Natural killer cell treated with Interleukin-12 subunit alpha and Interleukin-12 subunit beta and Interleukin-15 and Interleukin-18, amount 100 ng/mL, for 72 hours (primary cell): ENCODE measurements around the gene BMPR1B. TPM values are rescaled to one million over a fixed set of nuclear protein-coding genes. Genes with fewer than 3 reads are reported as not detected.
"Not testable (repeated sequence)": the region's sequence is repeated elsewhere in the genome, so short reads cannot be mapped to it uniquely, and the experiment has no call there.

Experiments used
- ATAC-seq, 2 donors: fragments of 150-1000 bp; cut with Tn5 transposase in 1 of 2; sonication (Bioruptor Pico), chemical (Tn5 transposase) in 1 of 2; 2 replicates each; pipeline ENCODE4 v1.10.0; 2021
- DNase-seq: peaks from one replicate; pipeline ENCODE4 v3.0.0; 2022; ENCODE audit warnings: low spot score
- H3K27ac Mint-ChIP-seq, 2 donors: 1 replicate in 1 of 2; 2 replicates in 1 of 2; pipeline ENCODE4 v1.8.0; 2022; ENCODE audit warnings: mixed read lengths in 2 of 2, mild to moderate bottlenecking in 1 of 2, moderate library complexity in 1 of 2
- H3K27me3 Mint-ChIP-seq, 2 donors: 1 replicate in 1 of 2; 2 replicates in 1 of 2; pipeline ENCODE4 v1.8.0; 2022; ENCODE audit warnings: mixed read lengths in 2 of 2
- H3K36me3 Mint-ChIP-seq: one replicate; pipeline ENCODE4 v1.8.0; 2022; ENCODE audit warnings: mixed read lengths
- H3K4me1 Mint-ChIP-seq, 2 donors: 1 replicate in 1 of 2; 2 replicates in 1 of 2; pipeline ENCODE4 v1.8.0; 2022; ENCODE audit warnings: low read depth in 2 of 2, mixed read lengths in 2 of 2, mild to moderate bottlenecking in 1 of 2
- H3K4me3 Mint-ChIP-seq: one replicate; pipeline ENCODE4 v1.8.0; 2022; ENCODE audit warnings: mixed read lengths
- H3K9me3 Mint-ChIP-seq: 2 replicates; pipeline ENCODE4 v1.8.0; 2022; ENCODE audit warnings: mixed read lengths
- total RNA-seq, 2 donors: library from RNA; stranded (reverse); gene quantifications; one replicate each; pipeline ENCODE4 v1.2.3, GENCODE V29; 2022

The BMPR1B gene
- total RNA-seq, 2 donors from 2014 or later: not detected

GRCh38 chr4:95162867-95163266 lies 405.1 kb downstream of the BMPR1B start:
- H3K4me3 Mint-ChIP-seq: no peak overlapping the region
- DNase-seq: no peak
- H3K4me1 Mint-ChIP-seq: peaks cover 17 to 37% of the 10 kb centered on the region in 2 donors
- no peak overlapping the region for H3K27ac Mint-ChIP-seq
- peaks cover 6 to 7% of the 10 kb centered on the region in 2 donors for H3K27me3 Mint-ChIP-seq
- no peaks in the 10 kb centered on the region for H3K36me3 Mint-ChIP-seq
- H3K9me3 Mint-ChIP-seq: no peaks in the 10 kb centered on the region
- no peak for ATAC-seq

GRCh38 chr4:95165926-95166524 lies 408.3 kb downstream of the BMPR1B start:
- peaks cover 5 to 19% of the 10 kb centered on the region in 2 donors for H3K4me1 Mint-ChIP-seq
- no peak overlapping the region for H3K4me3 Mint-ChIP-seq
- no peaks in the 10 kb centered on the region for H3K9me3 Mint-ChIP-seq
- ATAC-seq (peak in 1 of 2 donors; percentile 64), DNase-seq (no peak)
- no peaks in the 10 kb centered on the region for H3K27me3 Mint-ChIP-seq
- no peak overlapping the region for H3K27ac Mint-ChIP-seq
- H3K36me3 Mint-ChIP-seq: no peaks in the 10 kb centered on the region

- Mint-ChIP-seq H3K27ac (no peak overlapping the region), H3K4me1 (peaks cover 0 to 6% of the 10 kb centered on the region in 2 donors), H3K4me3 (no peak overlapping the region), H3K9me3 (no peaks in the 10 kb centered on the region), H3K27me3 (no peaks in the 10 kb centered on the region), H3K36me3 (no peaks in the 10 kb centered on the region)
- DNase-seq (no peak), ATAC-seq (peak in 1 of 2 donors; percentile 50)
These were observed 410.1 kb downstream of the BMPR1B start for GRCh38 chr4:95167805-95168204.

GRCh38 chr4:95170176-95170575 lies 412.4 kb downstream of the BMPR1B start:
- Mint-ChIP-seq H3K27me3 (no peaks in the 10 kb centered on the region), H3K4me1 (peaks cover 0 to 5% of the 10 kb centered on the region in 2 donors), H3K36me3 (no peaks in the 10 kb centered on the region), H3K27ac (no peak overlapping the region), H3K4me3 (no peak overlapping the region), H3K9me3 (no peaks in the 10 kb centered on the region)
- no peak for DNase-seq
- ATAC-seq: no peak

- not testable (repeated sequence) for H3K36me3 Mint-ChIP-seq, H3K4me1 Mint-ChIP-seq, H3K4me3 Mint-ChIP-seq, DNase-seq, ATAC-seq, H3K27ac Mint-ChIP-seq, H3K27me3 Mint-ChIP-seq, H3K9me3 Mint-ChIP-seq
These were observed 413.6 kb downstream of the BMPR1B start for GRCh38 chr4:95171377-95171776.

GRCh38 chr4:95178938-95179337 lies 421.2 kb downstream of the BMPR1B start:
- no peak for ATAC-seq
- Mint-ChIP-seq H3K9me3 (no peaks in the 10 kb centered on the region), H3K4me3 (no peak overlapping the region), H3K27me3 (peaks cover 0 to 3% of the 10 kb centered on the region in 2 donors), H3K27ac (no peak overlapping the region), H3K36me3 (no peaks in the 10 kb centered on the region), H3K4me1 (peaks cover 0 to 3% of the 10 kb centered on the region in 2 donors)
- DNase-seq: no peak

GRCh38 chr4:95180531-95181242 lies 422.9 kb downstream of the BMPR1B start:
- no peaks in the 10 kb centered on the region for H3K9me3 Mint-ChIP-seq
- peaks cover 0 to 6% of the 10 kb centered on the region in 2 donors for H3K27me3 Mint-ChIP-seq
- peaks cover 0 to 3% of the 10 kb centered on the region in 2 donors for H3K4me1 Mint-ChIP-seq
- H3K36me3 Mint-ChIP-seq: no peaks in the 10 kb centered on the region
- ATAC-seq (no peak), DNase-seq (no peak)
- H3K4me3 Mint-ChIP-seq: no peak overlapping the region
- H3K27ac Mint-ChIP-seq: no peak overlapping the region

GRCh38 chr4:95181243-95181995 lies 423.7 kb downstream of the BMPR1B start:
- DNase-seq: no peak
- no peak overlapping the region for H3K27ac Mint-ChIP-seq
- peaks cover 0 to 3% of the 10 kb centered on the region in 2 donors for H3K4me1 Mint-ChIP-seq

GRCh38 chr4:95181996-95182306 lies 424.2 kb downstream of the BMPR1B start:
- H3K4me3 Mint-ChIP-seq: no peak overlapping the region
- peaks cover 0 to 3% of the 10 kb centered on the region in 2 donors for H3K4me1 Mint-ChIP-seq
- no peaks in the 10 kb centered on the region for H3K36me3 Mint-ChIP-seq
- ATAC-seq (no peak), DNase-seq (no peak)
- H3K27me3 Mint-ChIP-seq: peaks cover 0 to 6% of the 10 kb centered on the region in 2 donors
- H3K27ac Mint-ChIP-seq: no peak overlapping the region
- no peaks in the 10 kb centered on the region for H3K9me3 Mint-ChIP-seq

More at GRCh38 chr4:95181243-95181995, 423.7 kb downstream of the BMPR1B start:
- H3K9me3 Mint-ChIP-seq: no peaks in the 10 kb centered on the region
- H3K4me3 Mint-ChIP-seq: no peak overlapping the region
- H3K36me3 Mint-ChIP-seq: no peaks in the 10 kb centered on the region
- H3K27me3 Mint-ChIP-seq: peaks cover 0 to 6% of the 10 kb centered on the region in 2 donors
- ATAC-seq: peak in 1 of 2 donors; percentile 36

GRCh38 chr4:95183656-95184408 lies 426.1 kb downstream of the BMPR1B start:
- ATAC-seq: no peak
- DNase-seq: no peak
- Mint-ChIP-seq H3K9me3 (no peaks in the 10 kb centered on the region), H3K27me3 (peaks cover 0 to 3% of the 10 kb centered on the region in 2 donors), H3K36me3 (no peaks in the 10 kb centered on the region), H3K4me3 (no peak overlapping the region), H3K4me1 (peaks cover 0 to 3% of the 10 kb centered on the region in 2 donors), H3K27ac (no peak overlapping the region)

- Mint-ChIP-seq H3K27ac (no peak overlapping the region), H3K27me3 (peaks cover 0 to 3% of the 10 kb centered on the region in 2 donors), H3K9me3 (no peaks in the 10 kb centered on the region), H3K36me3 (no peaks in the 10 kb centered on the region), H3K4me1 (peaks cover 0 to under 1% of the 10 kb centered on the region in 2 donors), H3K4me3 (no peak overlapping the region)
- DNase-seq (no peak), ATAC-seq (peak in 1 of 2 donors; percentile 33)
These were observed 428.9 kb downstream of the BMPR1B start for GRCh38 chr4:95186666-95187065.

- ATAC-seq: no peak
- no peaks in the 10 kb centered on the region for H3K36me3 Mint-ChIP-seq
- no peaks in the 10 kb centered on the region for H3K4me1 Mint-ChIP-seq
- H3K4me3 Mint-ChIP-seq: no peak overlapping the region
- DNase-seq: no peak
- no peak overlapping the region for H3K27ac Mint-ChIP-seq
- peaks cover 4% of the 10 kb centered on the region for H3K9me3 Mint-ChIP-seq
- H3K27me3 Mint-ChIP-seq: peaks cover 0 to 3% of the 10 kb centered on the region in 2 donors
These were observed 431.1 kb downstream of the BMPR1B start for GRCh38 chr4:95188701-95189370.

- ATAC-seq (no peak), DNase-seq (no peak)
- no peak overlapping the region for H3K4me3 Mint-ChIP-seq
- H3K36me3 Mint-ChIP-seq: no peaks in the 10 kb centered on the region
- no peaks in the 10 kb centered on the region for H3K4me1 Mint-ChIP-seq
- no peak overlapping the region for H3K27ac Mint-ChIP-seq
- H3K9me3 Mint-ChIP-seq: peaks cover 4% of the 10 kb centered on the region
- no peaks in the 10 kb centered on the region for H3K27me3 Mint-ChIP-seq
These were observed 433.1 kb downstream of the BMPR1B start for GRCh38 chr4:95190751-95191436.
